CD4-positive, alpha-beta T cell (primary cell): ENCODE results near the gene NIM1K. TPM values are rescaled to one million over a fixed set of nuclear protein-coding genes. Genes with fewer than 3 reads are reported as not detected.

Experiments used
- ATAC-seq: fragments of 200-7000 bp; cut with Tn5 transposase; one replicate; pipeline ENCODE4 v1.10.0; 2022; ENCODE audit warnings: mild to moderate bottlenecking; ENCODE audit not compliant: poor library complexity
- CTCF ChIA-PET: fragments of 350-600 bp; sonication (Branson Sonifier 250); formaldehyde crosslinking; loops from one replicate; lab custom pipeline; 2021; ENCODE audit warnings: antibody characterized with exemption, inconsistent platforms; lab: Charles Lee
- POLR2A ChIA-PET: fragments of 350-600 bp; sonication (Branson Sonifier 250); formaldehyde crosslinking; loops from one replicate; lab custom pipeline; 2021; ENCODE audit warnings: antibody characterized with exemption, inconsistent platforms; lab: Charles Lee
- DNase-seq, 14 experiments: peaks; one replicate each; pipeline ENCODE4 v3.0.0-alpha.2; 2013 to 2020; ENCODE audit warnings: mixed read lengths in 2 of 14
- H3K27ac ChIP-seq, 2 donors: one replicate each; pipeline versions ENCODE4 v1.5.1 to v1.7.0; 2013; ENCODE audit warnings: low read length in 2 of 2, low read depth in 1 of 2, mild to moderate bottlenecking in 1 of 2
- H3K27me3 ChIP-seq, 2 experiments: 1 replicate in 1 of 2; 2 replicates in 1 of 2; pipeline versions ENCODE4 v1.6.1 to v1.7.0; 2013; ENCODE audit warnings: low read length in 2 of 2, control low read depth in 1 of 2, mild to moderate bottlenecking in 1 of 2, moderate library complexity in 1 of 2; ENCODE audit not compliant: insufficient read depth in 2 of 2, control insufficient read depth in 1 of 2
- H3K36me3 ChIP-seq: one replicate; pipeline ENCODE4 v1.6.1; 2013; ENCODE audit warnings: low read length, control low read depth; ENCODE audit not compliant: insufficient read depth
- H3K4me1 ChIP-seq: one replicate; pipeline ENCODE4 v1.6.1; 2013; ENCODE audit warnings: low read length, control low read depth; ENCODE audit not compliant: insufficient read depth
- H3K4me3 ChIP-seq: one replicate; pipeline ENCODE4 v1.5.1; 2013; ENCODE audit warnings: mild to moderate bottlenecking, low read length, moderate library complexity
- H3K9me3 ChIP-seq, 2 experiments: 1 replicate in 1 of 2; 2 replicates in 1 of 2; pipeline versions ENCODE4 v1.6.1 to v1.7.0; 2013; ENCODE audit warnings: low read length in 2 of 2, mild to moderate bottlenecking in 2 of 2, control low read depth in 1 of 2, moderate library complexity in 1 of 2; ENCODE audit not compliant: control insufficient read depth in 1 of 2, insufficient read depth in 1 of 2
- H3K27ac Mint-ChIP-seq: one replicate; pipeline ENCODE4 v1.8.0; 2020; ENCODE audit warnings: mixed read lengths
- H3K27me3 Mint-ChIP-seq: one replicate; pipeline ENCODE4 v1.8.0; 2021; ENCODE audit warnings: mixed read lengths
- H3K36me3 Mint-ChIP-seq: one replicate; pipeline ENCODE4 v1.8.0; 2021; ENCODE audit warnings: low read depth, mixed read lengths
- H3K4me1 Mint-ChIP-seq: one replicate; pipeline ENCODE4 v1.8.0; 2021; ENCODE audit warnings: low read depth, mixed read lengths
- H3K4me3 Mint-ChIP-seq: one replicate; pipeline ENCODE4 v1.8.0; 2020; ENCODE audit warnings: mild to moderate bottlenecking, mixed read lengths
- H3K9me3 Mint-ChIP-seq: one replicate; pipeline ENCODE4 v1.8.0; 2020; ENCODE audit warnings: mixed read lengths
- CTCF ChIP-seq: fragments of 200-600 bp; IDR thresholded peaks from one replicate; pipeline ENCODE4 v1.8.0; 2022; ENCODE audit warnings: antibody characterized with exemption, mild to moderate bottlenecking
- intact Hi-C, 2 experiments: fragments of 100-400 bp; cut with DNase I in 1 of 2; cut with micrococcal nuclease in 1 of 2; formaldehyde crosslinking; loops; one replicate each; pipeline versions ENCODE4 v1.15.1 to v1.9.0; 2023 to 2025; cut with DNase I, micrococcal nuclease
- total RNA-seq, 174 experiments: library from RNA in 2 of 174; stranded (reverse) in 2 of 174; gene quantifications; one replicate each; pipeline ENCODE4 v1.2.3 and lab custom pipeline; 2021 to 2026

Gene NIM1K
- total RNA-seq, 2 experiments from 2014 or later, result 0.08 to 0.44 TPM

- Mint-ChIP-seq H3K27ac (no peak overlapping the region), H3K9me3 (no peaks in the 10 kb centered on the region), H3K27me3 (peaks cover 37% of the 10 kb centered on the region), H3K36me3 (peaks cover 9% of the 10 kb centered on the region), H3K4me1 (peaks cover 32% of the 10 kb centered on the region), H3K4me3 (peak overlapping the region; percentile 85)
- H3K27me3 ChIP-seq, result peaks cover 5 to 13% of the 10 kb centered on the region in 2 experiments
- ChIA-PET POLR2A (interaction anchor here (1.0 kb wide), 2 partner anchors 70 to 293 kb away, joined by 4 to 5 read pairs; partner anchors contain the start of gene TMEM267), CTCF (interaction anchor here (1.2 kb wide), 1 partner anchor 85 kb away, joined by 3 read pairs; no protein-coding TSS in a partner anchor)
- H3K4me1 ChIP-seq, result peaks cover 20% of the 10 kb centered on the region
- no peak overlapping the region for H3K27ac ChIP-seq
- peaks cover 0 to 8% of the 10 kb centered on the region in 2 experiments for H3K9me3 ChIP-seq
- no peaks in the 10 kb centered on the region for H3K36me3 ChIP-seq
- DNase-seq (no peak), ATAC-seq (no peak)
- intact Hi-C loops, result no loop called here
- H3K4me3 ChIP-seq, result no peak overlapping the region
- no peak for TF ChIP-seq CTCF
Measured at GRCh38 chr5:43190755-43191603, 1.0 kb upstream of the NIM1K start.

- H3K4me1 ChIP-seq, result peaks cover 20% of the 10 kb centered on the region
- peaks cover 32% of the 10 kb centered on the region for H3K4me1 Mint-ChIP-seq
- peak overlapping the region; percentile 44 for H3K27ac Mint-ChIP-seq
- CTCF ChIA-PET, result no interaction called here
- peaks cover 37% of the 10 kb centered on the region for H3K27me3 Mint-ChIP-seq
- ATAC-seq, result peak; percentile 43
- H3K9me3 ChIP-seq, result peaks cover 0 to 8% of the 10 kb centered on the region in 2 experiments
- peaks cover 5 to 13% of the 10 kb centered on the region in 2 experiments for H3K27me3 ChIP-seq
- H3K9me3 Mint-ChIP-seq, result no peaks in the 10 kb centered on the region
- H3K36me3 ChIP-seq, result no peaks in the 10 kb centered on the region
- no peak overlapping the region for H3K27ac ChIP-seq
- H3K4me3 Mint-ChIP-seq, result peak overlapping the region; percentile 85
- intact Hi-C loops, result no loop called here
- DNase-seq, result peak in 11 of 14 experiments; percentile 0 to 57 (median 5)
- peaks cover 6% of the 10 kb centered on the region for H3K36me3 Mint-ChIP-seq
- POLR2A ChIA-PET, result interaction anchor here (1.0 kb wide), 2 partner anchors 71 to 291 kb away, joined by 4 to 5 read pairs; partner anchors contain the start of gene TMEM267
- H3K4me3 ChIP-seq, result peak overlapping the region; percentile 55
- TF ChIP-seq CTCF, result no peak
Measured at GRCh38 chr5:43192558-43193180, 644 bp downstream of the NIM1K start.

- peak overlapping the region; percentile 85 for H3K4me3 Mint-ChIP-seq
- H3K36me3 Mint-ChIP-seq, result peaks cover 6% of the 10 kb centered on the region
- H3K36me3 ChIP-seq, result no peaks in the 10 kb centered on the region
- peaks cover 5 to 13% of the 10 kb centered on the region in 2 experiments for H3K27me3 ChIP-seq
- TF ChIP-seq CTCF, result no peak
- H3K9me3 Mint-ChIP-seq, result no peaks in the 10 kb centered on the region
- peaks cover 20% of the 10 kb centered on the region for H3K4me1 ChIP-seq
- H3K4me3 ChIP-seq, result peak overlapping the region; percentile 55
- peaks cover 37% of the 10 kb centered on the region for H3K27me3 Mint-ChIP-seq
- intact Hi-C loops, result no loop called here
- peaks cover 0 to 8% of the 10 kb centered on the region in 2 experiments for H3K9me3 ChIP-seq
- POLR2A ChIA-PET, result interaction anchor here (0.8 to 1.2 kb wide), 2 partner anchors 72 to 120 kb away, joined by 3 to 4 read pairs; partner anchors contain the start of gene HMGCS1
- peaks cover 32% of the 10 kb centered on the region for H3K4me1 Mint-ChIP-seq
- CTCF ChIA-PET, result interaction anchor here (1.4 kb wide), 1 partner anchor 10 kb away, joined by 4 read pairs; no protein-coding TSS in a partner anchor
- H3K27ac Mint-ChIP-seq, result peak overlapping the region; percentile 56
- H3K27ac ChIP-seq, result no peak overlapping the region
- peak in 6 of 14 experiments; percentile 2 to 78 (median 42) for DNase-seq
- peak; percentile 85 for ATAC-seq
Measured at GRCh38 chr5:43193181-43193893, 1.3 kb downstream of the NIM1K start.
